ENCODE results near the gene SLCO1B3. TPM values are rescaled to one million over a fixed set of nuclear protein-coding genes. Genes with fewer than 3 reads are reported as not detected.

SLCO1B3 gene
- total and polyA plus RNA-seq, 2 of the 4 experiments (the other 2 are of a cell fraction), result not detected

DNA sequence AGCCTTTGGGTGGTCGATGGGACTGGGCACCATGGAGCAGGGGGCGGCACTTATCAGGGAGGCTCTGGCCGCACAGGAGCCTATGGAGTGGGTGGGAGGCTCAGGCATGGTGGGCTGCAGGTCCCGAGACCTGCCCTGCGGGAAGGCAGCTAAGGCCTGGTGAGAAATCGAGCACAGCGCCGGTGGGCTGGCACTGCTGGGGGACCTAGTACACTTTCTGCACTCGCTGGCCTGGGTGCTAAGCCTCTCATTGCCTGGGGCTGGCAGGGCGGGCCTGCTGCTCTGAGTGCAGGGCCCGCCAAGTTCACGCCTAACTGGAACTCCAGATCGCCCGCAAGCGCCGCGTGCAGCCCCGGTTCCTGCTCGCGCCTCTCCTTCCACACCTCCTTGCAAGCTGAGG is 33.1 kb upstream of the SLCO1B3 start:
- Histone ChIP-seq H2BK20ac (ENCODE audit: low read depth, low read length) (no peak overlapping the region), H3K18ac (ENCODE audit: low read depth, low read length) (no peak overlapping the region), H3K4me2 (ENCODE audit: low read depth, low read length) (no peak overlapping the region), H3K27ac (ENCODE audit: insufficient read depth, low read length) (no peak overlapping the region), H3K4ac (ENCODE audit: low read depth, low read length) (no peak overlapping the region), H4K91ac (ENCODE audit: insufficient read depth, low read depth, low read length) (no peak overlapping the region), H3K9ac (ENCODE audit: low read depth, low read length) (no peak overlapping the region), H3K4me1 (ENCODE audit: control insufficient read depth, insufficient read depth, low read length) (no peaks in the 10 kb centered on the region), H3K23ac (ENCODE audit: low read depth, low read length) (no peak overlapping the region), H4K5ac (ENCODE audit: low read depth, low read length) (no peak overlapping the region), H3K36me3 (ENCODE audit: control insufficient read depth, insufficient read depth, low read length) (no peaks in the 10 kb centered on the region), H2AK5ac (ENCODE audit: low read depth, low read length) (no peak overlapping the region), H3K4me3 (ENCODE audit: insufficient read depth, low read depth, low read length) (no peak overlapping the region), H3K56ac (ENCODE audit: extremely low read depth, insufficient read depth, low read length) (no peak overlapping the region), H3K9me3 (ENCODE audit: control insufficient read depth, insufficient read depth, low read length) (peaks cover 3% of the 10 kb centered on the region; the same call in 1 of the 2 replicates), H3K14ac (replicated peaks; ENCODE audit: low read depth, low read length) (no peak overlapping the region), H3K79me1 (ENCODE audit: low read depth in 1 of 2, low read length in 2 of 2) (no peaks in the 10 kb centered on the region), H2AK9ac (replicated peaks; ENCODE audit: low read depth, low read length, poor library complexity) (no peak overlapping the region), H2BK15ac (ENCODE audit: low read depth, low read length) (no peak overlapping the region), H4K20me1 (ENCODE audit: insufficient read depth, low read length) (no peaks in the 10 kb centered on the region), H2BK120ac (ENCODE audit: low read depth, low read length) (no peak overlapping the region), H3K9me1 (ENCODE audit: insufficient read depth, low read length) (no peaks in the 10 kb centered on the region), H2AFZ (replicated peaks; ENCODE audit: low read length, poor library complexity) (no peak overlapping the region), H4K8ac (ENCODE audit: low read depth in 2 of 2, low read length in 2 of 2) (no peak overlapping the region), H3K27me3 (ENCODE audit: control insufficient read depth, insufficient read depth, low read length) (no peaks in the 10 kb centered on the region), H2BK5ac (ENCODE audit: low read depth, low read length, poor library complexity, severe bottlenecking) (no peak overlapping the region)
- ChIA-PET CTCF (no interaction called here), POLR2A (ENCODE audit: unreplicated experiment) (no interaction called here)
- no TSS peak for BruUV-seq (replicated peaks)
- DNase-seq (no peak), ATAC-seq (ENCODE audit: low read depth) (no peak)
- dilution Hi-C loops (cut with HindIII; ENCODE audit: low sequenced_read_pairs, unreplicated experiment) (no loop called here), intact Hi-C loops (cut with micrococcal nuclease) (no loop called here), in situ Hi-C loops (cut with MboI; ENCODE audit: low sequenced_read_pairs) (no loop called here)
- 84% methylated on average over 5 of the region's 20 CpGs; no CpG with 5 or more reads in 1 of the 2 experiments for WGBS, 2 experiments (ENCODE audit: extremely low coverage in 2 of 2, insufficient read length in 1 of 2)
- TF ChIP-seq RAD21 (IDR thresholded peaks at IDR 0.05; ENCODE audit: low read length), result no peak
- TF ChIP-seq, protein P1, sequence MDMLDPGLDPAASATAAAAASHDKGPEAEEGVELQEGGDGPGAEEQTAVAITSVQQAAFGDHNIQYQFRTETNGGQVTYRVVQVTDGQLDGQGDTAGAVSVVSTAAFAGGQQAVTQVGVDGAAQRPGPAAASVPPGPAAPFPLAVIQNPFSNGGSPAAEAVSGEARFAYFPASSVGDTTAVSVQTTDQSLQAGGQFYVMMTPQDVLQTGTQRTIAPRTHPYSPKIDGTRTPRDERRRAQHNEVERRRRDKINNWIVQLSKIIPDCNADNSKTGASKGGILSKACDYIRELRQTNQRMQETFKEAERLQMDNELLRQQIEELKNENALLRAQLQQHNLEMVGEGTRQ (IDR thresholded peaks at IDR 0.05; ENCODE audit: low read depth, low read length), result no peak
- no peak for TF ChIP-seq BHLHE40 (IDR thresholded peaks at IDR 0.05; ENCODE audit: low read depth, low read length)
- no peak for TF ChIP-seq MAFK (IDR thresholded peaks at IDR 0.05; ENCODE audit: low read depth, low read length)
- TF ChIP-seq POLR2A (IDR thresholded peaks at IDR 0.05; ENCODE audit: low read depth, low read length), result no peak
- TF ChIP-seq FOS (IDR thresholded peaks at IDR 0.05; ENCODE audit: low read depth, low read length), result no peak
- TF ChIP-seq CEBPB (IDR thresholded peaks at IDR 0.05; ENCODE audit: low read depth, low read length), result no peak
